Karpas-422 (cell line): ENCODE results near the gene PLXDC2. TPM values are rescaled to one million over a fixed set of nuclear protein-coding genes. Genes with fewer than 3 reads are reported as not detected.

ENCODE experiments used
- DNase-seq: peaks from one replicate; pipeline ENCODE4 v3.0.0-alpha.2; 2015
- H2AFZ ChIP-seq: fragments of 200-600 bp; sonication (generic); 2 replicates; pipeline ENCODE4 v1.6.1; 2014; ENCODE audit warnings: antibody characterized with exemption, low read length, mixed read lengths
- H3K27ac ChIP-seq: fragments of 200-600 bp; sonication (generic); 2 replicates; pipeline ENCODE4 v1.5.1; 2014; ENCODE audit warnings: mild to moderate bottlenecking, low read length, moderate library complexity
- H3K27me3 ChIP-seq: fragments of 200-600 bp; sonication (generic); 2 replicates; pipeline ENCODE4 v1.6.1; 2014; ENCODE audit warnings: low read length, mixed read lengths
- H3K36me3 ChIP-seq: fragments of 200-600 bp; sonication (generic); 2 replicates; pipeline ENCODE4 v1.6.1; 2014; ENCODE audit warnings: low read length, mixed read lengths; ENCODE audit not compliant: insufficient read depth
- H3K4me1 ChIP-seq: fragments of 200-600 bp; sonication (generic); 2 replicates; pipeline ENCODE4 v1.6.1; 2014; ENCODE audit warnings: mild to moderate bottlenecking, low read length, mixed read lengths
- H3K4me2 ChIP-seq: fragments of 200-600 bp; sonication (generic); 2 replicates; pipeline ENCODE4 v1.6.1; 2014; ENCODE audit warnings: low read length, low read depth, mild to moderate bottlenecking; ENCODE audit not compliant: poor library complexity, severe bottlenecking
- H3K4me3 ChIP-seq: fragments of 200-600 bp; sonication (generic); 2 replicates; pipeline ENCODE4 v1.5.1; 2014; ENCODE audit warnings: mild to moderate bottlenecking, antibody characterized with exemption, low read length, mixed read lengths
- H3K79me2 ChIP-seq: fragments of 200-600 bp; sonication (generic); 2 replicates; pipeline ENCODE4 v1.6.1; 2014; ENCODE audit warnings: mild to moderate bottlenecking, low read length, mixed read lengths
- H3K9ac ChIP-seq: fragments of 200-600 bp; sonication (generic); 2 replicates; pipeline ENCODE4 v1.6.0; 2014; ENCODE audit warnings: low read length
- H3K9me2 ChIP-seq: fragments of 200-600 bp; sonication (generic), shearing (Covaris generic); replicated peaks from 2 replicates; pipeline ENCODE4 v1.6.0; 2014; ENCODE audit warnings: mild to moderate bottlenecking, low read length, moderate library complexity; ENCODE audit not compliant: insufficient read depth
- H3K9me3 ChIP-seq: fragments of 300-700, 200-600 bp; sonication (generic); 2 replicates; pipeline ENCODE4 v1.6.1; 2014; ENCODE audit warnings: low read length, mixed read lengths
- H4K20me1 ChIP-seq: fragments of 200-600 bp; sonication (generic); 2 replicates; pipeline ENCODE4 v1.6.1; 2014; ENCODE audit warnings: mild to moderate bottlenecking, antibody characterized with exemption, low read length, low read depth; ENCODE audit not compliant: insufficient read depth
- total RNA-seq: library from RNA; depleted of rRNA; stranded (reverse); fragments of >200 nt; shearing (Covaris generic); gene quantifications from 2 replicates; pipeline ENCODE4 v1.2.3, GENCODE V29; 2014; ENCODE audit warnings: low replicate concordance

PLXDC2 gene
- total RNA-seq, 1 experiment from 2014 or later, result not detected

- H3K4me2 ChIP-seq, result no peak overlapping the region
Observed at GRCh38 chr10:20272608-20273007, 456.4 kb downstream of the PLXDC2 start.

GRCh38 chr10:20274571-20274970, 458.3 kb downstream of the PLXDC2 start:
- Histone ChIP-seq H3K36me3 (no peaks in the 10 kb centered on the region), H3K9me2 (no peaks in the 10 kb centered on the region), H4K20me1 (no peaks in the 10 kb centered on the region), H3K27ac (no peak overlapping the region), H3K9ac (no peak overlapping the region), H3K79me2 (no peaks in the 10 kb centered on the region), H3K27me3 (no peaks in the 10 kb centered on the region), H3K4me1 (no peaks in the 10 kb centered on the region), H3K4me2 (no peak overlapping the region), H3K9me3 (peaks cover 9% of the 10 kb centered on the region; the same call in 1 of the 2 replicates), H3K4me3 (no peak overlapping the region), H2AFZ (no peak overlapping the region)
- DNase-seq, result no peak

More at GRCh38 chr10:20272608-20273007, 456.4 kb downstream of the PLXDC2 start:
- Histone ChIP-seq H4K20me1 (no peaks in the 10 kb centered on the region), H3K4me1 (no peaks in the 10 kb centered on the region), H2AFZ (no peak overlapping the region), H3K27ac (no peak overlapping the region), H3K27me3 (no peaks in the 10 kb centered on the region), H3K36me3 (no peaks in the 10 kb centered on the region), H3K79me2 (no peaks in the 10 kb centered on the region), H3K9ac (no peak overlapping the region), H3K9me2 (no peaks in the 10 kb centered on the region), H3K4me3 (no peak overlapping the region), H3K9me3 (peaks cover 24% of the 10 kb centered on the region)
- no peak for DNase-seq

- Histone ChIP-seq H3K9me2 (no peaks in the 10 kb centered on the region), H3K4me3 (no peak overlapping the region), H3K36me3 (no peaks in the 10 kb centered on the region), H3K27me3 (no peaks in the 10 kb centered on the region), H3K79me2 (no peaks in the 10 kb centered on the region), H3K27ac (no peak overlapping the region), H3K4me2 (no peak overlapping the region), H4K20me1 (no peaks in the 10 kb centered on the region), H3K9me3 (peaks cover 7% of the 10 kb centered on the region; the same call in 1 of the 2 replicates), H3K9ac (no peak overlapping the region), H2AFZ (no peak overlapping the region), H3K4me1 (no peaks in the 10 kb centered on the region)
- no peak for DNase-seq
Observed at GRCh38 chr10:20276127-20276979, 460.1 kb downstream of the PLXDC2 start.

GRCh38 chr10:20277820-20278219, 461.6 kb downstream of the PLXDC2 start:
- no peak for DNase-seq
- no peaks in the 10 kb centered on the region for H3K27me3 ChIP-seq
- H3K4me2 ChIP-seq, result no peak overlapping the region
- H3K4me3 ChIP-seq, result no peak overlapping the region
- no peak overlapping the region for H3K9ac ChIP-seq
- H3K27ac ChIP-seq, result no peak overlapping the region
- H4K20me1 ChIP-seq, result no peaks in the 10 kb centered on the region
- H3K36me3 ChIP-seq, result no peaks in the 10 kb centered on the region
- no peak overlapping the region for H2AFZ ChIP-seq
- no peaks in the 10 kb centered on the region for H3K4me1 ChIP-seq
- no peaks in the 10 kb centered on the region for H3K79me2 ChIP-seq
- no peaks in the 10 kb centered on the region for H3K9me2 ChIP-seq
- peaks cover 4% of the 10 kb centered on the region; the same call in 1 of the 2 replicates for H3K9me3 ChIP-seq

- Histone ChIP-seq H3K4me3 (no peak overlapping the region), H3K9ac (no peak overlapping the region), H3K9me2 (no peaks in the 10 kb centered on the region), H3K79me2 (no peaks in the 10 kb centered on the region), H3K9me3 (peaks cover 10% of the 10 kb centered on the region), H3K36me3 (no peaks in the 10 kb centered on the region), H3K4me1 (no peaks in the 10 kb centered on the region), H3K4me2 (no peak overlapping the region), H2AFZ (no peak overlapping the region), H4K20me1 (no peaks in the 10 kb centered on the region), H3K27ac (no peak overlapping the region), H3K27me3 (no peaks in the 10 kb centered on the region)
- DNase-seq, result no peak
Observed at GRCh38 chr10:20281579-20281978, 465.3 kb downstream of the PLXDC2 start.

- H4K20me1 ChIP-seq, result no peaks in the 10 kb centered on the region
Observed at GRCh38 chr10:20287586-20287985, 471.4 kb downstream of the PLXDC2 start.

GRCh38 chr10:20288060-20288459, 471.8 kb downstream of the PLXDC2 start:
- no peaks in the 10 kb centered on the region for H4K20me1 ChIP-seq
- H3K36me3 ChIP-seq, result no peaks in the 10 kb centered on the region
- H3K9me2 ChIP-seq, result no peaks in the 10 kb centered on the region
- H3K4me2 ChIP-seq, result no peak overlapping the region
- no peak overlapping the region for H3K27ac ChIP-seq
- peaks cover 16% of the 10 kb centered on the region for H3K9me3 ChIP-seq
- H2AFZ ChIP-seq, result no peak overlapping the region
- H3K27me3 ChIP-seq, result no peaks in the 10 kb centered on the region
- no peaks in the 10 kb centered on the region for H3K4me1 ChIP-seq
- no peak overlapping the region for H3K9ac ChIP-seq
- no peaks in the 10 kb centered on the region for H3K79me2 ChIP-seq
- H3K4me3 ChIP-seq, result no peak overlapping the region
- DNase-seq, result no peak

More at GRCh38 chr10:20287586-20287985, 471.4 kb downstream of the PLXDC2 start:
- H3K36me3 ChIP-seq, result no peaks in the 10 kb centered on the region
- no peak overlapping the region for H3K4me2 ChIP-seq
- H3K4me3 ChIP-seq, result no peak overlapping the region
- H3K27ac ChIP-seq, result no peak overlapping the region
- no peak overlapping the region for H3K9ac ChIP-seq
- no peaks in the 10 kb centered on the region for H3K27me3 ChIP-seq
- no peaks in the 10 kb centered on the region for H3K79me2 ChIP-seq
- no peak for DNase-seq
- no peaks in the 10 kb centered on the region for H3K4me1 ChIP-seq
- no peaks in the 10 kb centered on the region for H3K9me2 ChIP-seq
- no peak overlapping the region for H2AFZ ChIP-seq
- H3K9me3 ChIP-seq, result peaks cover 16% of the 10 kb centered on the region

- Histone ChIP-seq H3K79me2 (no peaks in the 10 kb centered on the region), H3K9ac (no peak overlapping the region)
- DNase-seq, result no peak
Observed at GRCh38 chr10:20289070-20289828, 473.0 kb downstream of the PLXDC2 start.

More at GRCh38 chr10:20289070-20289828, 473.0 kb downstream of the PLXDC2 start:
- Histone ChIP-seq H3K27ac (no peak overlapping the region), H3K9me3 (peaks cover 14% of the 10 kb centered on the region; the same call in 1 of the 2 replicates), H2AFZ (no peak overlapping the region), H4K20me1 (no peaks in the 10 kb centered on the region), H3K4me1 (no peaks in the 10 kb centered on the region), H3K9me2 (no peaks in the 10 kb centered on the region), H3K4me2 (no peak overlapping the region), H3K27me3 (no peaks in the 10 kb centered on the region), H3K36me3 (no peaks in the 10 kb centered on the region), H3K4me3 (no peak overlapping the region)
